ENCODE results near the gene TTBK2. TPM values are rescaled to one million over a fixed set of nuclear protein-coding genes. Genes with fewer than 3 reads are reported as not detected.

Gene TTBK2
- polyA plus RNA-seq, 1 donor (not counting 4 experiments of a cell fraction or from before 2014, with no cell fraction given) = 7.3 TPM

- Histone ChIP-seq H4K20me1 (ENCODE audit: control insufficient read depth, extremely low read depth, insufficient read depth, low read length) (no peaks in the 10 kb centered on the region), H3K27me3 (ENCODE audit: control insufficient read depth, extremely low read depth, insufficient read depth, low read length) (no peaks in the 10 kb centered on the region), H3K4me2 (ENCODE audit: control insufficient read depth, extremely low read depth, insufficient read depth, low read depth, low read length) (no peak overlapping the region), H3K4me3 (ENCODE audit: control insufficient read depth in 2 of 3, extremely low read depth in 1 of 3, insufficient read depth in 2 of 3, low read depth in 1 of 3, low read length in 3 of 3) (no peak overlapping the region), H3K79me2 (ENCODE audit: control insufficient read depth, insufficient read depth, low read length) (no peaks in the 10 kb centered on the region), H3K27ac (ENCODE audit: control insufficient read depth, insufficient read depth, low read length) (no peak overlapping the region), H3K9me3 (ENCODE audit: control insufficient read depth, low read depth, low read length) (no peaks in the 10 kb centered on the region), H3K4me1 (ENCODE audit: control insufficient read depth, extremely low read depth, insufficient read depth, low read length) (peaks cover 5% of the 10 kb centered on the region), H2AFZ (ENCODE audit: control insufficient read depth, low read length) (no peak overlapping the region), H3K36me3 (ENCODE audit: control insufficient read depth in 2 of 2, extremely low read depth in 1 of 2, insufficient read depth in 2 of 2, low read length in 2 of 2) (peaks cover 0 to 6% of the 10 kb centered on the region in 2 experiments), H3K9me1 (ENCODE audit: control insufficient read depth, extremely low read depth, insufficient read depth, low read length) (no peaks in the 10 kb centered on the region), H3K9ac (ENCODE audit: control insufficient read depth, extremely low read depth, insufficient read depth, low read length) (no peak overlapping the region)
- TF ChIP-seq EZH2 (IDR thresholded peaks at IDR 0.05; ENCODE audit: low read length) = no peak
- TF ChIP-seq, protein P1, sequence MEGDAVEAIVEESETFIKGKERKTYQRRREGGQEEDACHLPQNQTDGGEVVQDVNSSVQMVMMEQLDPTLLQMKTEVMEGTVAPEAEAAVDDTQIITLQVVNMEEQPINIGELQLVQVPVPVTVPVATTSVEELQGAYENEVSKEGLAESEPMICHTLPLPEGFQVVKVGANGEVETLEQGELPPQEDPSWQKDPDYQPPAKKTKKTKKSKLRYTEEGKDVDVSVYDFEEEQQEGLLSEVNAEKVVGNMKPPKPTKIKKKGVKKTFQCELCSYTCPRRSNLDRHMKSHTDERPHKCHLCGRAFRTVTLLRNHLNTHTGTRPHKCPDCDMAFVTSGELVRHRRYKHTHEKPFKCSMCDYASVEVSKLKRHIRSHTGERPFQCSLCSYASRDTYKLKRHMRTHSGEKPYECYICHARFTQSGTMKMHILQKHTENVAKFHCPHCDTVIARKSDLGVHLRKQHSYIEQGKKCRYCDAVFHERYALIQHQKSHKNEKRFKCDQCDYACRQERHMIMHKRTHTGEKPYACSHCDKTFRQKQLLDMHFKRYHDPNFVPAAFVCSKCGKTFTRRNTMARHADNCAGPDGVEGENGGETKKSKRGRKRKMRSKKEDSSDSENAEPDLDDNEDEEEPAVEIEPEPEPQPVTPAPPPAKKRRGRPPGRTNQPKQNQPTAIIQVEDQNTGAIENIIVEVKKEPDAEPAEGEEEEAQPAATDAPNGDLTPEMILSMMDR (optimal IDR thresholded peaks at IDR 0.05 in 1 of 3, IDR thresholded peaks at IDR 0.05 in 1 of 3, conservative IDR thresholded peaks at IDR 0.05 in 1 of 3; ENCODE audit: extremely low read depth in 1 of 3, insufficient read depth in 2 of 3, low read length in 3 of 3) = no peak
- DNase-seq (ENCODE audit: low read depth, low spot score) = no peak
- FAIRE-seq = no peak
- dilution Hi-C loops (cut with MboI; ENCODE audit: extremely low pct_ligation_motif_present, low sequenced_read_pairs) = no loop called here
These were observed 227.1 kb downstream of the TTBK2 start for GRCh38 chr15:42693496-42693895.

DNA sequence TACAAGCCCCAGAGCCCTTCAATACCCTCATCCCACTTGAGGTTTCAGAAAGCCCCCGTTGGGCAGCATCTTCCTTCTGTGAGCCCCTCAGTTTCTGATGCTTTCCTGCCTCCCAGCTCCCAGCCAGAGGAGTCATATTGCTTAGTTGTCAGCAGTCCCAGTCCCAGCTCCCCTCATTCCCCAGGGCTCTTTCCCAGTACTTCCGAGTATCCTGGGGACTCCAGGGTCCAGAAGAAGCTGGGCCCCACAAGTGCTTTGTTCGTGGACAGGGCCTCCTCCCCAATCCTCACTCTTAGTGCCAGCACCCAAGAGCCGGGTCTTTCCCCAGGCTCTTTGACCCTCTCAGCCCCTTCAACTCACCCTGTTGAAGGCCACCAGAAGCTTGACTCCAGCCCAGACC, 227.6 kb downstream of the TTBK2 start:
- H3K27me3 ChIP-seq (ENCODE audit: control insufficient read depth, extremely low read depth, insufficient read depth, low read length) = no peaks in the 10 kb centered on the region
- H2AFZ ChIP-seq (ENCODE audit: control insufficient read depth, low read length) = no peak overlapping the region
- DNase-seq (ENCODE audit: low read depth, low spot score) (no peak), FAIRE-seq (no peak)
- no peaks in the 10 kb centered on the region for H4K20me1 ChIP-seq (ENCODE audit: control insufficient read depth, extremely low read depth, insufficient read depth, low read length)
- no peak overlapping the region for H3K27ac ChIP-seq (ENCODE audit: control insufficient read depth, insufficient read depth, low read length)
- TF ChIP-seq EZH2 (IDR thresholded peaks at IDR 0.05; ENCODE audit: low read length) = no peak
- TF ChIP-seq, protein P1 (optimal IDR thresholded peaks at IDR 0.05 in 1 of 3, IDR thresholded peaks at IDR 0.05 in 1 of 3, conservative IDR thresholded peaks at IDR 0.05 in 1 of 3; ENCODE audit: extremely low read depth in 1 of 3, insufficient read depth in 2 of 3, low read length in 3 of 3) = no peak
- H3K4me2 ChIP-seq (ENCODE audit: control insufficient read depth, extremely low read depth, insufficient read depth, low read depth, low read length) = no peak overlapping the region
- dilution Hi-C loops (cut with MboI; ENCODE audit: extremely low pct_ligation_motif_present, low sequenced_read_pairs) = no loop called here
- no peaks in the 10 kb centered on the region for H3K9me1 ChIP-seq (ENCODE audit: control insufficient read depth, extremely low read depth, insufficient read depth, low read length)
- no peaks in the 10 kb centered on the region for H3K79me2 ChIP-seq (ENCODE audit: control insufficient read depth, insufficient read depth, low read length)
- no peaks in the 10 kb centered on the region for H3K9me3 ChIP-seq (ENCODE audit: control insufficient read depth, low read depth, low read length)
- peaks cover 9% of the 10 kb centered on the region for H3K4me1 ChIP-seq (ENCODE audit: control insufficient read depth, extremely low read depth, insufficient read depth, low read length)
- peaks cover 0 to 6% of the 10 kb centered on the region in 2 experiments for H3K36me3 ChIP-seq (ENCODE audit: control insufficient read depth in 2 of 2, extremely low read depth in 1 of 2, insufficient read depth in 2 of 2, low read length in 2 of 2)
- no peak overlapping the region for H3K4me3 ChIP-seq (ENCODE audit: control insufficient read depth in 2 of 3, extremely low read depth in 1 of 3, insufficient read depth in 2 of 3, low read depth in 1 of 3, low read length in 3 of 3)
- H3K9ac ChIP-seq (ENCODE audit: control insufficient read depth, extremely low read depth, insufficient read depth, low read length) = no peak overlapping the region

Measured in keratinocyte (primary cell).